NCI-H510A (cell line): Measurements from ENCODE around the gene SORBS1.

Experiments
- DNase-seq: peaks from one replicate; lab custom pipeline; 2025; lab: John Stamatoyannopoulos, UW

The SORBS1 gene

DNA sequence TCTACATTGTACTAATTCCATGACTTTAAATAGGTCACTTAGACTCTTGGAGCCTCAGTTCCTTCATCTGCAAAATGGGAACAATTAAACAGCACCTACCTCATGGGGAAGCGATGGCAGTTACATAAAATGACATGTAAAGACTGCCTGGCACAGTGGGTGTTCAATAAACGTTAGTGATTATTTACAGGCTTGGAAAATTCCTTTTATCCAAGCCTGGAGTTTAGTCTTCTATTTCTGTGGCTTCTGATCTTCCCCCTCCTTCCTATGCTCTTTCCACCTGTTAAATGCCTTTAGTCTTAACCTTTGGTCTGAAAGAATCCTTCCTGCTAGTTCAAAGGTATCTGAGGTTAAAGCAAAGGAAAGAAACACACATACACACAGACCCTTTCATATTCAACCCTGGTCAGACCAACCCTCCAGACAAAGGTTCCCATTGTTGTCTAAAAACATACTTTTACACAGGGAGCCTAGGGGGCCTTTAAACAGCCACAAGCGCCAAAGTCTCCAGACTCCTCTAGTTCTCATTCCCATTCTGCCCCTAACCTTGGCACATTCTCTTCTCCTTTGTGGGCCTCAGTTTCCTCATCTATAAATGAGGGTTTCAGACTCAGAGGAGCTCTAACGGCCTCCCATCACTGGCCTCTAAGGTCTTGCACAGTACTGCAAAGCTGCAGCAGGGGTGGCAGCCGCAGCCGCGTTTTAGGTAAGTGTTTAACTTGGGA lies 21.4 kb downstream of the SORBS1 start:
- no peak for DNase-seq

DNA sequence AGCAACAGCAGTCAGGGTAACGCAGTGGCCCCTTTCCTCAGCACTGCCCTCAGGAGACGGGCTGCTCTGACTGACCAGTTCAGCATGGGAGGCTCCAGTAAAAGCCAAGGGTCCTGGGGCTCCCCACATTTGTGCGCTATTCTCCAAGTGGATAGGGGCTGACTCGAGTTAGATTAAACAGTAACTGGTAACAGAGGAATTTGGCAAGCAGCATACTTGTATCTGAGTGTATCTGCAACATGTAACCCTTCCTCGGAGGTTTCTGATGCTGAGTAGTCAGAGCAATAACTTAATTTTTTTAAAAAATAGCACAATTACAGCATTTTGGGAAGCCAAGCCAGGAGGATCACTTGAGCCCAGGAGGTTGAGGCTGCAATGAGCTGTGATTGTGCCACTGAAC lies 22.8 kb downstream of the SORBS1 start:
- DNase-seq: no peak

DNA sequence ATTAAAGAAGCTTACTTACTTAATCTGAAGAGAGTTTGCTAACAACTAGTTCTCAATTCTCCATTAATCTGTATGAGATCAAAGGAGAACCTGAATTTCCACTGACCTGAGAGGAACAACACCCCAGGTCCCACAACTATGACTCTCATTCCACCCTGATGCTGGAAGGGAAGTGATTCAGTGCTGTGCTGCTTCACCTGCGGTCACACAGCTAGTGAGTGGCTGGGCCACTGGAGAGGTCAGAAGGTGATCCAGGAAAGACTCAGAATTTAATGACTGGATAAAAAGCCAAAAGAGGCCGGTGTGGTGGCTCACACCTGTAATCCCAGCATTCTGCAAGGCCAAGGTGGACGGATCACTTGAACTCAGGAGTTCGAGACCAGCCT lies 23.6 kb downstream of the SORBS1 start:
- no peak for DNase-seq

DNA sequence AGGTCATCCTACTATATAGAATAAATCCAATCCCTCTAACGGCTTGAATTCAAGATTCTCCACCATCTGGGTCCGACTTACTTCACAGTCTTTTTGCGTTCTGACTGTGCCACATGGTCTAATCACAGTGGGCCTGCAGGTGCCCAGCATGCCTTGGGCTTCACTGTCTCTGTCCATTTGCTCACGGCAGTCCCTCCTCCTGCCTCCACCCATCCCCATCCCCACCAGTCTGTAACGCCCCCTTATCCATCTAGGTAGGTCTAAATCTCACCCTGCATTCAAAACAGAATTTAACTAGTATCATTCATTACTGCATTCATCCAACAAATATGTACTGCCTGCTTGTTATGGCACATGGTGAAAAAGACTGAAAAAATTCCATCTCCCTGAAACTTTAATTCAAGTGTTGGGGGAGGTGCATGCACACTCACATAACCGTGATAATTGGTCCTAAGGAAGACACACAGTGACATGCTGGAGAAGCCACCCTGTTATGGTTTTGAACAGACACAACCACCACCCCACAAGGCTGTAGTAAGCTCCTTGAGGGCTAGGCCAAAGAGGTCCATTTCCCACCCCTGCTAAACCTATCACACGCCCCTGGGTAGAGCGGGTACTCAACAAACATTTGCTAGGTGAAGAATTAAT lies 24.2 kb downstream of the SORBS1 start:
- DNase-seq: no peak

DNA sequence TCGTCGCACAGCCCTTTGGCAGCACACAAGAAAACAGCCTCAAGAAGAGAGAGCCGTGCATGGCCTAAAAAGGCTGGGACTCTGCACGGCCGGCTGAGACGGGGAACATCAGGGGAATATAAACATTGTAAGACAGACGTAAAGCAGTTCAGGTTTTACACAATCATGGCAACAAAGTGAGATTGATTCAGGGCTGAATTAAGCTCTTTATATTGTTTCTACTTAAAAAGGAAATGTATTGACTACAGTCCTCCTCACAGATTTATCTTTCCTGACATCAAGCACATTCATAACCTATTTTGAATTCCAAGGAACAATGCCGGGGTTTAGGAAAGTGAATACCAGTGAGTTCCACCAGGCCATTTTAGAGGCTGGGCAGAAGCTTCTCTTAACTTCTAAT lies 25.2 kb downstream of the SORBS1 start:
- DNase-seq: no peak

DNA sequence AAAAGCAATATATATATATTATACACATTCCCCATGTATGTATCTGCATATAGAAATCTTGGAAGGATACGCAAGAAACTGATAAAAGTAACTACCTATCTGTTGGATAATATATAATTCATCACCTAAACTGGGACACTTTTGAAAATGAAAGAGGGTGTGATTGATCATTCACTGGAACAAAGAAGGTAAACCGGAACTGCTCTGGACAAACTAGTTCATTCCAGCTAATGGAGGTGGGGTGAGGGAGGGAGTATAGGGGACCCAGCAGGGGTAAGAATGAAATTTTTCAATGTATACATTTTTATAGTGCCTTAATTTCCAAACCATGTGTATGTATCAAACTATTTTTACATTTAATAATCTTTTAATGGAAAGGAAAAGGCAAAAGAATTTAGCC lies 25.6 kb downstream of the SORBS1 start:
- DNase-seq: no peak

DNA sequence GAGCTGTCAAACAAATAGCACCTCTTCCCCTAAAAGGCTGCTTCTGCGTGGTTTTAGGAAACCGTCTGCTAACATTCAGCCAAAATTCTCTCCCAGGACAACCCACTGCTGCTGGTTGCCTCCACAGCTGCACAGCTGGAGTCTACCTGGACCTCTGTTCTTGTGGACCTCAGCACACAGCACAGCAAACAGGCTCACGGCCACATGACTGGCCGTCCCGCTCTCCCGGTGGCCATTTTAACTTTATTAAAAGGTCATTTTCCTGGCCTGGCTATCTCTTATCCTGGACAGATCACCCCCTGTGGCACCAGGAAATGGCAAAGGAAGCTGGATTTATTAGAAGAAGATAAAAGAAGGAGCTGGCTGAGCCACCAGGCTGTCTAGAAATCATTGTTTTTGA lies 27.6 kb downstream of the SORBS1 start:
- DNase-seq: no peak

DNA sequence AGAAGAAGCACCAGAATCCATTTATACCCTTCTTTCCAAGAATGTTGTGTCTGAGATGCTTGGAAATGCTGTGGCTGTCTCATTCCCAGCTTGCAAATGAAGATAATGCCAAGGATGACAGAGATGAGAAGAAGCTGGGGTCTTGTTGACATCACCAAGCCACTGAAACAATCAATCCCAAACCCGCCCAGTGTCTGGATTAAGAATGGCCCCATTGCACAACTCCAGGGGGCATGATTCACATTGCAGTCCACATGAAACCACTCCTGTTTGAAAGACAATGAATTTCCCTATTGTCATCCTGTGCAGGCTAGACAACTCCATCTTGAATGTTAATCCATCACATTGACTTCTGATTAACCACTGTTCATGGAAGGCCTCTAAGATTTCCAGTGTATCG lies 28.6 kb downstream of the SORBS1 start:
- no peak for DNase-seq

DNA sequence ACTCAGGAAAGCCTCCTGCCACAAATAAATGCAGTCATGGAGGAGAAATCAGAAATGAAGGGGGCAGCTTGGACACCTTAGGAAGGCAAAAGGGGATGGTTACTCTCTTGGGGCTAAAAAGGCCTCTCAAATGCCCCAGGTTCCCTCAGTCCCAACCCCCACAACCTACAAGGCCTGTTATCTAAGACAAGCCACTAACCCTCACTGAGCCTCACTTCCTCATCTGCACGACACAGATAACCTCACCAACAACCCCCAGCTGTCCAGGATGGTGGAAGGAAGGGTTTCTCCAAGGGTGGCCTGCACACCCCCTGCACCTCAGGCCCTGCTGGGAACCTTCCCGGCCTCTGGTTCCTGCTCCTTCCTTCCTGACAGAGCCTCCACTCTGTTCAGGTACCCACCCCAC lies 29.2 kb downstream of the SORBS1 start:
- no peak for DNase-seq

DNA sequence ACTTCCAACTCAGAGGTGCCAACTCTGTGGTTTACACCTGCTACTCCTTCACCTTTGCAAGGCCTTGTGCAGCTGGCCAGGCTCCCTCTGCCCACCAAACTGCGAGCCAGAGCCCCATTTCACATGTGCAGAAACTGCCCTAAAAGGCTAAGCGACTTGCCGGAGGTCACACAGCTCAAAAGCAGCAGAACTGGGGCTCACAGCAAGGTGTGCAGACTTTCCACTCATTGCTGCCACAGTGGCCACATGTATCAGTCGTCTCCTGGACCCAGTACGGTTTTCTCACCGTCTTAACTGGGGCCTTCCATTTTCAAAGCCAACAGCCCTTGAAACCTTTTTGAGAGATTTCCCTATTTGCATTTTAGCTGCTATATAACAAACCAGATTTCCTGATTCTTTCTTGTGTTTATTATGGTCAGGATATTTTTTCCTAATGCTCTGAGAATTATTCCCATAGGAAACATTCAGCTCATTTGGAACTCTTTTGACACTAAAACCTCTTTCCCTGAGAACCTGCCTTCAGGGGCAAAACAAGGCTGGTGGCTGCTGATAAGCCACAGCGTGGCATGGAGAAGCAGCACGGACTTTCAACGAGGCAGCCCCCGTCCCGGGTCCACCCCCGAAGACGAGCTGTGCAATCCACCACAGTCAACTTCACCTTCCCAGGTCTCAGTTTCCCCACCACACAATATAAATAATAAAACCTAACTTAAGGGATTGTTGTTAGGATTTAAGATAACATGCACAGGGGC lies 29.9 kb downstream of the SORBS1 start:
- no peak for DNase-seq

DNA sequence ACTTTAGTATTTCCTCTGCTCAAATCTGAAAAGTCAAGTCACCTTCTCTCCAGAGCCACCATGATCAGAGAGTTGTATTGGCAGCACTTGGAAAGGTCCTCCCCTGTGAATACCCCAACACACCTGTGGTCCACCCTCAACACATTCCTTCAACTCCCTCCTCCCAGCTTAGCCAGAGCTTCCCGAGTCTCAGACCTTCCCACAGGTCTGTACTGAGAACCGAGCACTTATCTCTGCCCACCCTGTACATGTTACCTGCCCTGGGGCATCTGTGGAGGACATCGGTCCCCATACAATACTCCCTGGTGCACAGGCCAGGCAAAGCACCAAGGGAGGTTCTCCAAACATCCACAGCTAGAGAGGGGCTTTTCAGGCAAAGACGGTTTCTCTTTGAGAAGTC lies 30.6 kb downstream of the SORBS1 start:
- no peak for DNase-seq

DNA sequence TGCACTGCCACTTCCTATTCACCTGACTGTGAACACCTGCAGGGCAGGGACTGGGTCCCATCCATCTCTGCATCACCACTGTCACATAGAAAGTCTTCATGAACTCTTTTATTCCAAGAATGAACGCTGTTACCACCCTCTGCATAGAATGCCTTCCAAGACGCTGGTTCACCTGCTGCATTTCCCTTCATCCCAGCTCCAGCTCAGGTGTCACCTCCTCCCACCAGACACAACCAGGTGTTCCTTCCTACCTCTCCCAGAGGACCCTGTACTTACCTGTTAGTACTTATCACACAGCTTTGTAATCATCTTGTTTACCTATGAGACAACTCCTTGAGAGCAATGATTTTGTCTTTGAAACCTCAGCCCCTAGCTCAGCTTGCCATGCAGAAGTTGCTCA lies 31.1 kb downstream of the SORBS1 start:
- no peak for DNase-seq

DNA sequence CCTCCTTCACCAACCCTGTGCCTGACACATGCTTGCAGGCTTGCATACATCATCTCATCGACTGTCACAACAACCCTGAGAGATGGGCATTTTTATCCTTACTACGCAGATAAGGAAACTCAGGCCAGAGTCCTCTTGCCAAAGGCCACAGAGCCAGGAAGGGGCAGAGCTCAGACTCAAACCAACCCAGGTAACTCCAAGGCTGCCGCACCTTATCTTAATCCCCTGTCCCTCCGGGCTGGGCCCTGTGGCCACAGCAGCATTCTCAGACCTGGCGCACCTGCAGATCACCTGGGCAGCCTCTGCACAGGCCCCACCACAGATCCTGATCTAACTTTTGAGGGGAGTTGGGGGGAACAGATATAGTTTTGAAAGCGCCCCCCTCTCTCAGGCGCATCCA lies 35.1 kb downstream of the SORBS1 start:
- DNase-seq: no peak

DNA sequence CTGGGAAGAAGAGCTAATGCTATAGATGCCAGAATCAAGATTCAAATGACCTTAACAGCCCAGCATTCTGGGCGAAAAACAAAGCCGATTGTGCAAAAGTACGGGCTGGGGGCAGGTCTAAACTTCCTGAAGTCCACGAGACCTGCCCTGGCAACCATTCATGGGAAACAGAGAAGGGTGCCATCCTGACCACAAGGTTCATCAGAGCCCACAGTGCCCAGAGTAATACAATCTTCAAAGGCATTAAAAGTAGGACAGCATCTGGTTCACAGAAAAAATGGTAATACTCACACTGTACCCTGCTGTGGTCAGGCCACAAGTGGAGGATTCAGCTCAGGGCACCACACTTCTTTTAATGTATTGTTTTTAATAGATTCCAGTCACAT lies 36.1 kb downstream of the SORBS1 start:
- DNase-seq: no peak

DNA sequence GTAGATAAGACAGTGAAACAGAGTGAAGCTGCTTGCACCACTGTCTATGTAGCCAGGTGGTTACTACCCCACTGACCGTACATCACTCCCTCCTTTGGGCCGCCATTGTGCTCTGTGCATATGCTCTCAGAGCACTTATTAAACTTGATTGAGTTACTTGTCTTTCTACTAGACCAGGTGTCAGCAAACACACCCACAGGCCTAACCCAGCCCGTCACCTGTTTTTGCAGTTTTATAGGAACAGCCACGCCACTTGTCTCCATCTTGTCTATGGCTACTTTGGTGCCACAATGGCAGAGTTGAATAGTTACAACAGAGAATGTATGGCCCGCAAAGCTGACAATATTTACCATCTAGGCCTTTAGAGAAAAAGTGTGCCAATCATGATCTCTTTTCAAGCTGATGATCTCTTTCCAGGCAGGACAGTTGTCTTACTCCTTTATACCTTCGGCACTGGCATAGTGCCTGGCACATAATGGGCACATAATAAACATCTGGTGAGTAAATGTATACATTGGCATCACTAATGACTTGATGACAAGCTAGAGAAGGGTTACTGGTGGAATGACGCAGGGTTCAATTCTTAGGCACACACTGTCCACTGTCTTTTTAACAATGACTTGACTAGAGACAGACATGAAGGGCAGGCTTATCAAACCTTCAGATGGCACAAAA lies 36.7 kb downstream of the SORBS1 start:
- no peak for DNase-seq

DNA sequence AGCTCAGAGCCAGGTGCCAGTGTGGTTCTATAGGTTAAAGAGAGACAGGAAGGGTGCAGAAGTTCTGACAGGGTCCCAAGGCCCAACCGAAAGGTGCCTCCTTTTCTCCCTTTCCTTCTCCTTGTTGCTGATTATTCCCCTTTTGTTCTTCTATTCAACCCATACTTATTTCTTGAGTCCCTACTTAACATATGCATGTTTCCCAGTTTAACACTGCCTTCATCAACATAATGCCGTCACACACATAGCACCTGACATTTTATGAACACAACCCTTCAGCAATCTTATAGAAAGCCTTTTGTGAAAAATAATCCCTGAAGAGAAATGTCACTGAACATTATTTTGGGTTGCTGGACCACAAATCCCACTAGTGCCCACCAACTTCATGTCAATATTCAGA lies 39.1 kb downstream of the SORBS1 start:
- no peak for DNase-seq

DNA sequence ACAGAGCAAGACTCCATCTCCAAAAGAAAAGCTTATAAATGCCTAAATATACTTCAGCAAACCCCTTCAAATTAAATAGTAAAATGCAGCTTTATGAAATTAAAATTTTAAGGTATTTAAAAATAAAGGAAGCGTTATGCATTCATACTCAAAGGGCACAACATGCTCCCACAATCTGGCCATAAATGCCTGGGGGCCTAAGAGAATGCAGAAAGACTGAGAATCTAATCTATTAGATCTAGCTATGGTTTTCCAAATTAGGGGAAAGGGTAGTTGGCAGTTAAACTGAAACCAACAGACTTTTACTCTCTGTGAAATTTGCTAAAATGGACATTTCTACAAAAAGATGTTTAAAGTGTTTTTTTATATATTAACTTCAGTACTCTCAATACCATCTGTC lies 40.6 kb downstream of the SORBS1 start:
- no peak for DNase-seq

DNA sequence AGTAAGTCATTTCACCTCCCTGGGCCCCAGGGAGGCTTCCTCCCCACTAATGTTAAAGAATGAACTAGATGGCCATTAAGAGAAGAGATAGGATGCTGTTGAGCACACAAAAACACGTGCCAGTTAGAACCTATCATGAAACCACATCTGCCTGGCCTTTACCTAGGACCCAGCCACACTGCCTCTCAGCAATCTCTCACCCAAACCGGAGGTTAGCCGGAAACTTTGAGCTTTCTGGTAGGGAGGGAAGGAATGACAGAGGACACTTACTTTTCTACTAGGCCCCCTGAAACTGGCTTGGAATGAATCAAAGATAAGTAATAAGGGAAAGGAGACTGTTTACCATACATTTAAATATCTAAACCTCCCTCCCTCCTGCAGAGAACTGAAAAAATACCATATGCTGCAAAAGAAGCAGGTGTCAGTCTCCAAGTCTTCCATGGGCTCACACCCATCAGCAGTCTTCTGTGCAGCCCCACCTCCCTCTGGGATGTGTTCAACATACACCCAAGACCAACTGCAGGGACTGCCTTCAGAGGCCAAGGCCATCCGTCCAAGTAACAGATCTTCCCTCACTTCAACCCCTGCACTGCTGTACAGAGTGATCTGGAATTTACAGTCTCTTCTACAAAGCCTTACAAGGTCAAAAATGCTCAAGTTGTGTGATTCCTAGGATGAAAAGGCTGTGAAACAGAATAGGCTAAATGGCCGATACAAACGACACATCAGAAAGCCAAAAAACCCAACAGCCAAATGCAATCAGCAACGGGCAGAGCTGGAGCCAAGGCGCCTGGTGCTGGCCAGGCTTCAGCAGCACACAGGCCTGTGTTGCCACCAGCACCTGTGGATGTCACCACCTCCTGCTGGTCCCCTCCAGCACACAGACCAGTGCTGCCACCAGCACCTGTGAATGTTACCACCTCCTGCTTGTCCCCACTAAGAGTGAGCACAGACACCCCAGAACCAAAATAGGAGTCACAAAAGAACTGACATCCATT lies 42.4 kb downstream of the SORBS1 start:
- no peak for DNase-seq

DNA sequence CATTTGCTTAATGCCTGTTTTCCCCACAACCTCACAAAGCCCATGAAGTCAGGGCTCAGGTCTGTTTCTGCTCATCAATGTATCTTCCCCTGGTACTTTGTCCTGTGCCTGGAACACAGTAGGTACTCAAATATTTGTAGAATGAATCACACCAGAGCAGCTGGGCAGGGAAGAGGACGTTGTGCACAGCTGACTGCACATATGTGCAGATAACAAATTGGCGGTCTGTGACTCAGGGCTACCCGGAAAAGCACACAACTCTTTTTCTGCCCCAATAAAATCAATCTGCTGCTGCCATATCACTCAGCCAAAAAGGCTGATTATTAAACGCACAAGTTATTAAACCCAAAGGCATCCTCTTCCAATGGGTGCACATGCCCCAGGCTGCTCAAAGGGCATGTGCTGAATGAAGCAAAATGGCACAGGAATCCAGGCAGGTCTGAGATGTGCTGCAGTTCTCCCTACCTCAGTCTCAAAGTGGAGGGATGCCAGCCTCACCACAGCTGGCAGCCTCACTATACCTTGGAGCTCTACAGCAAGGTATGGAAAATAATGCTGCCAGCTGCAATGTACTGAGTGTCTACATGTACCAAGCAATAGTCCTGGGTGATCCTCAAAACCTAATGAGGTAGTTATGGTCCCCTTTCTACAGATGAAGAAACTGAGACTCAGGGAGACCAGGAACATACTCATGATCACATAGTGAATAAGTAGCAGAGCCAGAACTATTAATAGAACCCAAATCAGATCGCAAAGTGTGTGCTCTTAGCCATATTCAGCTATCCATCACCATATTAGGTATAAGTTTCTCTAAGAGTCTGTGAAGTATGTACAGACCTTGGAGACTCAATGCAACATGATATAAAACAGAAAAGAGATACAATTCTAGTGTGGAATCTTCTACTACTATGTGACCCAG lies 43.4 kb downstream of the SORBS1 start:
- no peak for DNase-seq

DNA sequence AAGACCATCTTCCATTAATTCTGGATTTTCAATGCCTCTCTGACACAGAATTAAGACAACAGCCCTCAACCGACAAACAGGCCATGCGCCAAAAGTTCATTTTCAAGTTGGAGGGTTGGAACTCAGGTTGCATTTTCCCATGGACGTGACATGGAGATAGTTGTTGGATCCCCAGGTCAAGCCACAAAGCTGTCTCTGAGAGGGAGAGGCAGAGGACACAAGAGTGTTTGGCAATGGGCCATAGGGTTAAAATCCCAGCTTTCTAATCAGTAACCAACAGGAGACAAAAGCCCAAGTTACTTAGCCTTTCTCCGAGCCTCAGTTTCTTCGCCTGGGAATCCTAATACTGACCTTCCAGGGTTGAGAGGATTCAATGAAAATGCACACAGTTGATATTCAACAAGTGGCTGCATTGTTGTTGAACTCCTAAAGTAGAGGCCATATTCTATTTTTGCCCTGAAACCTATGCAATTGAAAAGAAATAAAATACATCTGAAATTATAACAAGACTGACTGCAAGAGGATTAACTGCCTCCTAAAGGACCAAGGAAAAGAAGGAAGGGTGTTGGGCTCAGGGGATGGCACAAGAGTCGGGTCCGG lies 44.3 kb downstream of the SORBS1 start:
- DNase-seq: no peak
